NT2/D1 (cell line): ENCODE results near the gene RFC2.

Source experiments
- DNase-seq: peaks from one replicate; pipeline ENCODE4 v3.0.0-alpha.2; 2011; ENCODE audit warnings: low read depth, low spot score
- H3K27me3 ChIP-seq: 2 replicates; pipeline ENCODE4 v1.6.0; 2011; ENCODE audit warnings: mild to moderate bottlenecking; ENCODE audit not compliant: insufficient read length, insufficient read depth
- H3K36me3 ChIP-seq: 2 replicates; pipeline ENCODE4 v1.6.1; 2011; ENCODE audit warnings: mild to moderate bottlenecking, low read length, mixed read lengths; ENCODE audit not compliant: insufficient read depth, insufficient read length
- H3K4me1 ChIP-seq: 2 replicates; pipeline ENCODE4 v1.5.1; 2011; ENCODE audit not compliant: insufficient read depth, insufficient read length
- H3K4me3 ChIP-seq: 2 replicates; pipeline ENCODE4 v1.5.1; 2011; ENCODE audit warnings: low read depth; ENCODE audit not compliant: insufficient read length
- H3K9ac ChIP-seq: 2 replicates; pipeline ENCODE4 v1.6.0; 2011; ENCODE audit warnings: low read depth; ENCODE audit not compliant: insufficient read length
- H3K9me3 ChIP-seq: 2 replicates; pipeline ENCODE4 v1.5.1; 2011; ENCODE audit warnings: mild to moderate bottlenecking, low read length; ENCODE audit not compliant: insufficient read depth
- SUZ12 ChIP-seq: IDR thresholded peaks from 2 replicates; pipeline ENCODE4 v1.6.1; 2011; ENCODE audit not compliant: insufficient read length, insufficient read depth; ENCODE audit errors: extremely low read depth
- YY1 ChIP-seq: IDR thresholded peaks from 2 replicates; pipeline ENCODE4 v1.6.1; 2011; ENCODE audit not compliant: insufficient read length, insufficient read depth
- ZNF274 ChIP-seq: IDR thresholded peaks from 2 replicates; pipeline ENCODE4 v1.6.1; 2011; ENCODE audit warnings: mild to moderate bottlenecking, low read depth, low read length

Gene RFC2

DNA sequence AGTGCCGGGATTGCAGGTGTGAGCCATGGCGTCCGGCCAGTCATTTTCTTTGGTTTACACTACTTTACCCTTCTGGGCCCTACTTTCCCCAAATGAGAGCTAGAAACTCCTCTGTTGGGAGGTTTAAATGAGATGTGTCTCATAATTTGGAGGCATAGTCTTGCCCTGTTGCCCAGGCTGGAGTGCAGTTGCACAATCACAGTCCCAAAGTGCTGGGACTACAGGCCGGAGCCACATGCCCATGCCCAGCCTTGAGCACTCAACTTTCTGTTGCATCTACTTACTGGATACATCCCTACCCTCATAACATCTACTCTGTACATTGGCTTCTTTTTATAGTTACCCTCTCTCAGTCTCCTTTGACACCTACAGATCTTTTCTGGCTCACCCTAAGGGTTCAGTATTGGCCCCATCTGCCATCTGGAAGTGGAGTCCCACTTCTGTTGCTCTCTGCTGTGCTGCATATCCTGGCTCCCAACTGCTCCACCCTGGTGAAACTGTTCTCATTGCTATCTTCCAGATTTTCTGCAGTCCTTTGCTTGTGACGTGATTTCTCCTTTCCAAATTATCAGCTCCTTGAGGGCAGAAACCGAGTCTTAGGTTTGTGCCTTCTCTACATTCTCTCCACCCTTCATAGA, 71.6 kb downstream of the RFC2 start:
- Histone ChIP-seq H3K9me3 (no peaks in the 10 kb centered on the region), H3K27me3 (no peaks in the 10 kb centered on the region), H3K36me3 (peaks cover 65% of the 10 kb centered on the region), H3K4me3 (no peak overlapping the region), H3K4me1 (peaks cover 5% of the 10 kb centered on the region), H3K9ac (no peak overlapping the region)
- no peak for DNase-seq
- TF ChIP-seq SUZ12, result no peak
- no peak for TF ChIP-seq ZNF274
- no peak for TF ChIP-seq YY1

DNA sequence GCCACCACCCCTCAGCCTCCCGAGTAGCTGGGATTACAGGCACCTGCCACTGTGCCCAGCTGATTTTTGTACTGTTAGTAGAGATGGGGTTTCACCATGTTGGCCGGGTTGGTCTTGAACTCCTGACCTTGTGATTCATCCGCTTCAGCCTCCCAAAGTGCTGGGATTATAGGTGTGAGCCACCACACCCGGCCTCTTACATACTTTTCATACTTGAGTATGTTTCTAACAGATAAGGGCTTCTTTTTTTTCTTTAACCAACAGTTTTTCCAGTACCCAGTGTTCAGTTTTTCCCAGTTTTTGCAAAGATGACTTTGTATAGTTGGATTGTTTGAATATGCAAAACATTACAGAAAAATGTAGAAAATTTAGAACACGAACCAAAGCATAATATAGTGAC, 72.4 kb downstream of the RFC2 start:
- no peak for TF ChIP-seq SUZ12
- TF ChIP-seq ZNF274, result no peak
- peaks cover 65% of the 10 kb centered on the region for H3K36me3 ChIP-seq
- no peak for DNase-seq
- peaks cover 5% of the 10 kb centered on the region for H3K4me1 ChIP-seq
- H3K9me3 ChIP-seq, result no peaks in the 10 kb centered on the region
- H3K27me3 ChIP-seq, result no peaks in the 10 kb centered on the region
- no peak overlapping the region for H3K9ac ChIP-seq
- H3K4me3 ChIP-seq, result no peak overlapping the region
